CD4-positive, alpha-beta T cell (primary cell): Measurements from ENCODE around the gene RAP1A. TPM values are rescaled to one million over a fixed set of nuclear protein-coding genes. Genes with fewer than 3 reads are reported as not detected.

Experiments used
- ATAC-seq: fragments of 200-7000 bp; cut with Tn5 transposase; one replicate; pipeline ENCODE4 v1.10.0; 2022; ENCODE audit warnings: mild to moderate bottlenecking; ENCODE audit not compliant: poor library complexity
- CTCF ChIA-PET: fragments of 350-600 bp; sonication (Branson Sonifier 250); formaldehyde crosslinking; loops from one replicate; lab custom pipeline; 2021; ENCODE audit warnings: antibody characterized with exemption, inconsistent platforms; lab: Charles Lee
- POLR2A ChIA-PET: fragments of 350-600 bp; sonication (Branson Sonifier 250); formaldehyde crosslinking; loops from one replicate; lab custom pipeline; 2021; ENCODE audit warnings: antibody characterized with exemption, inconsistent platforms; lab: Charles Lee
- DNase-seq, 14 experiments: peaks; one replicate each; pipeline ENCODE4 v3.0.0-alpha.2; 2013 to 2020; ENCODE audit warnings: mixed read lengths in 2 of 14
- H3K27ac ChIP-seq, 2 donors: one replicate each; pipeline versions ENCODE4 v1.5.1 to v1.7.0; 2013; ENCODE audit warnings: low read length in 2 of 2, low read depth in 1 of 2, mild to moderate bottlenecking in 1 of 2
- H3K27me3 ChIP-seq, 2 experiments: 1 replicate in 1 of 2; 2 replicates in 1 of 2; pipeline versions ENCODE4 v1.6.1 to v1.7.0; 2013; ENCODE audit warnings: low read length in 2 of 2, control low read depth in 1 of 2, mild to moderate bottlenecking in 1 of 2, moderate library complexity in 1 of 2; ENCODE audit not compliant: insufficient read depth in 2 of 2, control insufficient read depth in 1 of 2
- H3K36me3 ChIP-seq: one replicate; pipeline ENCODE4 v1.6.1; 2013; ENCODE audit warnings: low read length, control low read depth; ENCODE audit not compliant: insufficient read depth
- H3K4me1 ChIP-seq: one replicate; pipeline ENCODE4 v1.6.1; 2013; ENCODE audit warnings: low read length, control low read depth; ENCODE audit not compliant: insufficient read depth
- H3K4me3 ChIP-seq: one replicate; pipeline ENCODE4 v1.5.1; 2013; ENCODE audit warnings: mild to moderate bottlenecking, low read length, moderate library complexity
- H3K9me3 ChIP-seq, 2 experiments: 1 replicate in 1 of 2; 2 replicates in 1 of 2; pipeline versions ENCODE4 v1.6.1 to v1.7.0; 2013; ENCODE audit warnings: low read length in 2 of 2, mild to moderate bottlenecking in 2 of 2, control low read depth in 1 of 2, moderate library complexity in 1 of 2; ENCODE audit not compliant: control insufficient read depth in 1 of 2, insufficient read depth in 1 of 2
- H3K27ac Mint-ChIP-seq: one replicate; pipeline ENCODE4 v1.8.0; 2020; ENCODE audit warnings: mixed read lengths
- H3K27me3 Mint-ChIP-seq: one replicate; pipeline ENCODE4 v1.8.0; 2021; ENCODE audit warnings: mixed read lengths
- H3K36me3 Mint-ChIP-seq: one replicate; pipeline ENCODE4 v1.8.0; 2021; ENCODE audit warnings: low read depth, mixed read lengths
- H3K4me1 Mint-ChIP-seq: one replicate; pipeline ENCODE4 v1.8.0; 2021; ENCODE audit warnings: low read depth, mixed read lengths
- H3K4me3 Mint-ChIP-seq: one replicate; pipeline ENCODE4 v1.8.0; 2020; ENCODE audit warnings: mild to moderate bottlenecking, mixed read lengths
- H3K9me3 Mint-ChIP-seq: one replicate; pipeline ENCODE4 v1.8.0; 2020; ENCODE audit warnings: mixed read lengths
- CTCF ChIP-seq: fragments of 200-600 bp; IDR thresholded peaks from one replicate; pipeline ENCODE4 v1.8.0; 2022; ENCODE audit warnings: antibody characterized with exemption, mild to moderate bottlenecking
- intact Hi-C, 2 experiments: fragments of 100-400 bp; cut with DNase I in 1 of 2; cut with micrococcal nuclease in 1 of 2; formaldehyde crosslinking; loops; one replicate each; pipeline versions ENCODE4 v1.15.1 to v1.9.0; 2023 to 2025; cut with DNase I, micrococcal nuclease
- total RNA-seq, 174 experiments: library from RNA in 2 of 174; stranded (reverse) in 2 of 174; gene quantifications; one replicate each; pipeline ENCODE4 v1.2.3 and lab custom pipeline; 2021 to 2026

The RAP1A gene
- total RNA-seq, 2 experiments from 2014 or later: 63.8 to 67.1 TPM

GRCh38 chr1:111587509-111588174, 31.9 kb upstream of the RAP1A start:
- CTCF ChIA-PET: interaction anchor here (0.6 to 1.8 kb wide), 5 partner anchors 14 to 79 kb away, joined by 3 to 5 read pairs (median 4); no protein-coding TSS in a partner anchor
- Histone ChIP-seq H3K27ac (no peak overlapping the region), H3K27me3 (no peaks in the 10 kb centered on the region), H3K9me3 (no peaks in the 10 kb centered on the region), H3K4me1 (peaks cover 12% of the 10 kb centered on the region), H3K4me3 (no peak overlapping the region), H3K36me3 (no peaks in the 10 kb centered on the region)
- no peak for TF ChIP-seq CTCF
- no peaks in the 10 kb centered on the region for H3K36me3 Mint-ChIP-seq
- no peak overlapping the region for H3K27ac Mint-ChIP-seq
- POLR2A ChIA-PET: interaction anchor here (1.1 to 1.7 kb wide), 4 partner anchors 8 to 32 kb away, joined by 4 to 7 read pairs (median 4); partner anchors contain the start of gene RAP1A
- H3K27me3 Mint-ChIP-seq: no peaks in the 10 kb centered on the region
- H3K9me3 Mint-ChIP-seq: no peaks in the 10 kb centered on the region
- DNase-seq: no peak
- H3K4me1 Mint-ChIP-seq: peaks cover 9% of the 10 kb centered on the region
- intact Hi-C loops: no loop called here
- ATAC-seq: no peak
- no peak overlapping the region for H3K4me3 Mint-ChIP-seq

- intact Hi-C loops: loop anchor here (2.0 to 10.0 kb wide), 3 partner anchors 27 to 53 kb away; partner anchors contain the start of gene RAP1A (in 1 of the 2)
- Mint-ChIP-seq H3K4me1 (peaks cover 52% of the 10 kb centered on the region), H3K27ac (peak overlapping the region; percentile 79), H3K27me3 (no peaks in the 10 kb centered on the region), H3K36me3 (no peaks in the 10 kb centered on the region), H3K9me3 (no peaks in the 10 kb centered on the region), H3K4me3 (no peak overlapping the region)
- DNase-seq: no peak
- H3K27ac ChIP-seq: peak overlapping the region in 1 of 2 donors; percentile 64
- H3K9me3 ChIP-seq: no peaks in the 10 kb centered on the region
- no peaks in the 10 kb centered on the region for H3K27me3 ChIP-seq
- H3K4me1 ChIP-seq: peaks cover 47% of the 10 kb centered on the region
- ChIA-PET CTCF (interaction anchor here (1.1 to 2.0 kb wide), 6 partner anchors 11 to 84 kb away, joined by 3 to 11 read pairs (median 6); no protein-coding TSS in a partner anchor), POLR2A (interaction anchor here (1.2 to 3.3 kb wide), 14 partner anchors 12 to 628 kb away, joined by 3 to 32 read pairs (median 10); partner anchors contain the start of gene RAP1A)
- TF ChIP-seq CTCF: no peak
- H3K4me3 ChIP-seq: no peak overlapping the region
- no peaks in the 10 kb centered on the region for H3K36me3 ChIP-seq
- no peak for ATAC-seq
Measured at GRCh38 chr1:111591937-111592336, 27.7 kb upstream of the RAP1A start.

DNA sequence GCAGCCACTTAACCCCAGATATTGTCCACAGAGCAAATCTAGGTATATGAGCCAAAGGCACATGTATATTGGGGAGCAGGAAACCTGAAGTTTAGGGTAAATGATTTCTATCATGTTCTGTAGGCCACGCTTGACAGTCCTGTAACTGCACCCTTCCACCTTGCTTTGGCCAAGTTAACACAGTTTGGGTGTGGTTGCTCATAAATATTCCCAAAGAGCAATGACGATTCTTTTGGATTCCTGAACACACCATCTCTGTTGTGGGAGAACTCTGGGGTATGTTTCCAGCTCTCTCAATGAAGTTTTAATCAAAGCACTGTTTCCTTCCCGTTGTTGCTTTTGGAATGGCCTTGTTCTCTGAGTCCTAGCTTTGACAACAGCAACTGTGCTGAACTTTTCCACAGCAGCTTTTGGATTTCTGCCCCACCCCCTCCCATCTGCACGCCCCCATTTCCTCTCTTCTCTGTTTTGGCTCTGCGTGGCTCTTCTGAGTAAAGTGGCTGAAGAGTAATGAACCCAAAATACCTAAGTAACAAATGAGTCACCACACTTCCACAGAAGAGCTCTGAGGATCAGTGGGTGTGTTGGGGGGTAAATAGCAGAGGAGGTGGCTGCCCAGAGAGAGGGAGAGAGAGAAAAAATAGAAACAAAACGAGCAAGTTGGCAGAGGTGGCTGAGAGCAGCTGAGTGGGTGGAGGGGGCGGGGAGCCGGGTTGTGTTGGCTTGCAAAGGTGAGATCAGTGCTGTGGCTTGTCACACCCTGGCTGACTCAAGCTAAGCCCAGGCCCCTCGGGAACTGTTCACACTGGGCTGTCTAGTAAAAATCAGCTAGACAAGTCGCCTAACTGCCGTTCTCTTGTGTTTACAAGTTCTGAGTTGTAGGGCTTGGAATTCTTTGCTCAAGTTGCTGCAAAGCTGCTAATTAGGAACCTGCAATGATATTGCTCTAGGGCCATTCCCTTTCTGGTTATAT, 26.9 kb upstream of the RAP1A start:
- Mint-ChIP-seq H3K27ac (peak overlapping the region; percentile 79), H3K4me1 (peaks cover 59% of the 10 kb centered on the region), H3K36me3 (no peaks in the 10 kb centered on the region), H3K9me3 (no peaks in the 10 kb centered on the region), H3K4me3 (peak overlapping the region; percentile 49), H3K27me3 (no peaks in the 10 kb centered on the region)
- no peaks in the 10 kb centered on the region for H3K36me3 ChIP-seq
- peaks cover 54% of the 10 kb centered on the region for H3K4me1 ChIP-seq
- no peaks in the 10 kb centered on the region for H3K27me3 ChIP-seq
- TF ChIP-seq CTCF: no peak
- DNase-seq: peak; percentile 66 to 96 (median 88)
- no peak overlapping the region for H3K4me3 ChIP-seq
- intact Hi-C loops: loop anchor here (2.0 to 10.0 kb wide), 3 partner anchors 26 to 52 kb away; partner anchors contain the start of gene RAP1A (in 1 of the 2)
- ChIA-PET POLR2A (interaction anchor here (0.6 to 3.3 kb wide), 26 partner anchors 8 to 628 kb away, joined by 3 to 32 read pairs (median 5); partner anchors contain the start of gene RAP1A), CTCF (interaction anchor here (0.8 to 3.2 kb wide), 13 partner anchors 11 to 85 kb away, joined by 3 to 17 read pairs (median 3); no protein-coding TSS in a partner anchor)
- peak; percentile 92 for ATAC-seq
- peak overlapping the region; percentile 43 to 64 for H3K27ac ChIP-seq
- H3K9me3 ChIP-seq: no peaks in the 10 kb centered on the region
